T-helper 2 cell treated with Interferon-gamma antibody and Interleukin-4, amounts not matched to agents 5 μg/mL and 100 μg/mL, for 36 hours (primary cell): Measurements from ENCODE around the gene HOXB8.

ENCODE experiments used
- DNase-seq: peaks from one replicate; pipeline ENCODE4 v3.0.0; 2021; ENCODE audit warnings: low spot score
- H3K27ac Mint-ChIP-seq: one replicate; pipeline ENCODE4 v1.8.0; 2021; ENCODE audit warnings: mild to moderate bottlenecking, mixed read lengths
- H3K27me3 Mint-ChIP-seq: one replicate; pipeline ENCODE4 v1.8.0; 2021; ENCODE audit warnings: low read depth, mixed read lengths
- H3K36me3 Mint-ChIP-seq: one replicate; pipeline ENCODE4 v1.8.0; 2021; ENCODE audit warnings: low read depth, mixed read lengths
- H3K4me1 Mint-ChIP-seq: one replicate; pipeline ENCODE4 v1.8.0; 2021; ENCODE audit warnings: low read depth, mixed read lengths
- H3K4me3 Mint-ChIP-seq: one replicate; pipeline ENCODE4 v1.8.0; 2022; ENCODE audit warnings: mild to moderate bottlenecking, moderate library complexity, mixed read lengths
- H3K9me3 Mint-ChIP-seq: one replicate; pipeline ENCODE4 v1.8.0; 2021; ENCODE audit warnings: mixed read lengths

HOXB8 gene

DNA sequence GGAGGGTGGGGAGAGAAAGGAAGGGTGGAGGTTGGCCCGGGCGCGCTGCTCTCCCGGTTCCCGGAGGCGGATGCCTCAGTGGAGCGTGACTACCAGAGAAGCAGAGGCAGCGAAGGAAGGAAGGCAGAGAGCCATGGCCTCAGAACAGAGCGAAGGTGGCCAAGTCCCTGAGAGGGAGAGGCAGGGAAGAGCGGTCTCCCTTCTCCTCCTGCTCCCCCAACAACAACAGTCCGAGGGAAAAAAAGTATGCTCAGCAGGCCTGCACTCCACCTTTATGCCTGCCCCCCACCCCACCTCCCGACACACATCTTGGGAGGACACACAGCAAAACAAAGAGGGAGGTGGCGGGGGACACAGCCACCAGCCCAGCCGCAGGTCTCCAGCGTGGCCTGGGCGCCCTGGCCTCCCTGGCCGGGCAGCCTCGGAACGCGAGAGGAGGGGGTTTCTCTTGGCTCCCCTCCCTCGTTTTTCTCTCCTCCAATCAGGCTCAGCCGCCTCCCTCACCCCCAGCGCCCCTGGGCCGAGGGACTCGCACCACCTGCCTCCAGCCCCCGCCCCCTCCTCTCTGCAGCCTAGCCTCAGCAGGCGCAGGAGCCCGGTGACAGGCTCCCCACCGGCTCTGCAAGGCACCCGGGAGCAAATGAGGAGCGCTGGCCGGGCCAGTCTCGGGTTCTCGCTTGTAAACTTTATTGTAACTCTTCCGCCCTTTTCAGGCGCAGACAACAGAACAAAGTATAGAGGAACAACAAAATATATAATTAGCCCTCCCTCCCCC is 3.2 kb downstream of the HOXB8 start:
- Mint-ChIP-seq H3K27ac (peak overlapping the region; percentile 57), H3K4me1 (peaks cover 22% of the 10 kb centered on the region), H3K27me3 (peaks cover 84% of the 10 kb centered on the region), H3K36me3 (peaks cover 3% of the 10 kb centered on the region), H3K9me3 (no peaks in the 10 kb centered on the region), H3K4me3 (peak overlapping the region; percentile 90)
- no peak for DNase-seq

DNA sequence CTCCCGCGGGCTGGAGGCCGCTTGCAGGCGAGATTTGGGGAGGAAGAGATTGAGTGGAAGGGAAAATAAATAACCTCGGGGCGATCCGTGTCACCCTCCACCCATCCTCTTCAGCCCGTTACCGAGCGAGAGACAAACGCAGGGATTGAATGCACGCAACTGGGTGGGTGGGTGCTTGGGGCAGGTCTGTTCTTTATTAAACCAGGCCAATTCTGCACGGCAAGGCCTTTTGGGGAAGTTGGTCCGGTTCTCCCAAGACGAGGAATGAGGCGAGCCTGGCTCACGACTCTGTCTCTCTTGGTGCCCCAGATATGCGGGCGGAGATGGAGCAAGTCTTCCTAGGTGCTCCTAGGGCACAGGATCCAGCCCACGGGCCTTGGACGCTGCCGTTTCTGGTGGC is 3.9 kb downstream of the HOXB8 start:
- Mint-ChIP-seq H3K4me1 (peaks cover 22% of the 10 kb centered on the region), H3K4me3 (peak overlapping the region; percentile 90), H3K27ac (peak overlapping the region; percentile 13), H3K36me3 (peaks cover 3% of the 10 kb centered on the region), H3K9me3 (no peaks in the 10 kb centered on the region), H3K27me3 (peaks cover 83% of the 10 kb centered on the region)
- no peak for DNase-seq

DNA sequence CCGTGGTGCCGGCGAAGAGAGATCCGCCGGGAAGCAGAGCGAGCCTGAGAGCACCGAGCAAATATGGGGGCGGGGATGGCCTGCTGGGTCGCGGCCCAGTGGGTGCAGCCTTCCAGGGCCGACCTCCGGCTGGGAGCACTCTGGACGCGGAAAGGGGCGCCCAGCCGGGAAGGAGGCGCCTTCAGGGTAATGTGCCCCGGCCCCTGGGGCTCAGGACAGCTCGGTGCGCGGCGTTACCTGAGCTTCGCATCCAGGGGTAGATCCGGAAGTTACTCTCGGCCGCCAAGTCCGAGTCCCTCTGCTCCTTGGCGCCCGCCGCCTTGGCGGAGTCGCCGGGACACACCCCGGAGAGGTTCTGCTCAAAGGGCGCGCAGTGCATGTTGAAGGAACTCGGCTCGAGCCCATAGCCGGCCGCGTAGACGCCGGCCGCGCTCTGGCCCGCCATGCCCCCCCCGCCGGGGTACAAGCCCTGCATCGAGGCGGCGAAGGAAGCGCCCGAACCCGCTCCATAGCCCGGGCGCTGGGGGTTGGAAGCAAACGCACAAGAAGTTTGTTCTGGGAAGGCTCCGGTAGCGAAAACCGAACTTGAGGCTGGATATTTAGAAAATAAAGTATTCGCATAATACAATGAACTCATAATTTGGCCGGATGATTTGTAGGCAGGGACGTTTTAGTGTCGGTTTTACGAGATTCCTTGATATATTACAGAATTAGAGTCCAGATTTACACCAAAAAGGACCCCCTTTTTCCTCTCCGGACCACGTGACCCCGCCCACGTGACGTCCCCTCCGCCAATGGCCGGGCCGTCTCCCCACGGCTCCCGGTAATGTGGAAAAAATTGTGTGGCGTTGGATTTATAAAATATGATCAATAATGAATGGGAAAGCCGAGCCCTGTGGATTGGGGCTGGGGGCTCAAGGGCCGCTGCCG is 4.5 kb downstream of the HOXB8 start, which contains the start of gene HOXB7:
TSS of gene HOXB7 (minus strand) at position 736 of the 930 bp plus-strand sequence. CDS start at position 637, 99 bp downstream.
- peak within 1 kb of the TSS; percentile 57 for H3K27ac Mint-ChIP-seq
- no peaks in the 10 kb centered on the region for H3K9me3 Mint-ChIP-seq
- peak within 1 kb of the TSS; percentile 90 for H3K4me3 Mint-ChIP-seq
- H3K4me1 Mint-ChIP-seq = peaks cover 22% of the 10 kb centered on the region
- peak; percentile 54 for DNase-seq
- peaks cover 1% of the 10 kb centered on the region for H3K36me3 Mint-ChIP-seq
- H3K27me3 Mint-ChIP-seq = peaks cover 80% of the 10 kb centered on the region

GRCh38 chr17:48609759-48610281 is 5.3 kb downstream of the HOXB8 start:
- DNase-seq = no peak
- Mint-ChIP-seq H3K9me3 (no peaks in the 10 kb centered on the region), H3K4me3 (peak overlapping the region; percentile 90), H3K27ac (no peak overlapping the region), H3K4me1 (peaks cover 20% of the 10 kb centered on the region), H3K27me3 (peaks cover 78% of the 10 kb centered on the region), H3K36me3 (peaks cover 1% of the 10 kb centered on the region)

DNA sequence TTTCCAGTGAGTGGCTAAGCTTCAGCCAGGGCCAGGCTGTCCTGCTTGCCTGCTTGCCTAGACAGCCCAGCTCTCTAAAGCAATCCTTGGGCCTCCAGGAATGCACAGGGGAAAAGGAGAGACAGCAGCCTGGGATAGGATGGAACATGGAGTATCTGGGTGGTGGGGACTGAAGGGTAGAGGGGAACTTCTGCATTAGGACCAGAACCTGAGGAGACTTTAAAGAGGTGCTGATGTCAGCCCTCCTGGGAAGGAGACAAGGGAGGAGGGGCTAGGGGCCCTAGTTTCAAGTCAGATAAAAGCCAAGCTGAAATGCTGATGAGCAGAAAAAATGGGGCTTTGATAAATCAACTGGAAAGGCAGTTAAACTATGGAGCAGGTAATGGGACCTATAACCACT is 6.1 kb downstream of the HOXB8 start:
- H3K4me3 Mint-ChIP-seq = peak overlapping the region; percentile 3
- DNase-seq = no peak
- H3K9me3 Mint-ChIP-seq = no peaks in the 10 kb centered on the region
- H3K27ac Mint-ChIP-seq = no peak overlapping the region
- H3K36me3 Mint-ChIP-seq = peaks cover 1% of the 10 kb centered on the region
- H3K27me3 Mint-ChIP-seq = peaks cover 79% of the 10 kb centered on the region
- peaks cover 20% of the 10 kb centered on the region for H3K4me1 Mint-ChIP-seq

DNA sequence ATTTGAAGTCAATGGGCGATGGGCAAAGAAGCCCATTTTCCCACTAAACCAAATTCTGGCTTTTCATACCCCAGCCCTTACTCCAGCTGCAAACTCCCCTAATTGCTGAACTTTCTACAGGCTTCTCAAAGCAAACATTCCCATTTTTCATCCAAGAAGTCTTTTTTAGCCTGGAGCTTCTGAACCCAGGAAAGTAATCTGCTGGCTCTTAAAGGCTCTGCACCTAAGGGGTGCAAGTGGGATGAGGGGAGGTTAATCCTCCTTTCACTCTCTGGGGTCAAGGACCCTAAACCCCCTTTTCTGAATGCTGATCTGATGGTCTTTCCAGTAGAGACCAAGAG is 6.6 kb downstream of the HOXB8 start:
- DNase-seq = no peak
- H3K27me3 Mint-ChIP-seq = peaks cover 79% of the 10 kb centered on the region
- no peaks in the 10 kb centered on the region for H3K9me3 Mint-ChIP-seq
- peaks cover 22% of the 10 kb centered on the region for H3K4me1 Mint-ChIP-seq
- H3K4me3 Mint-ChIP-seq = no peak overlapping the region
- peaks cover 1% of the 10 kb centered on the region for H3K36me3 Mint-ChIP-seq
- no peak overlapping the region for H3K27ac Mint-ChIP-seq

GRCh38 chr17:48606892-48607614 is 8.0 kb downstream of the HOXB8 start:
- Mint-ChIP-seq H3K27me3 (peaks cover 80% of the 10 kb centered on the region), H3K4me1 (peaks cover 17% of the 10 kb centered on the region), H3K4me3 (no peak overlapping the region), H3K27ac (no peak overlapping the region), H3K36me3 (peaks cover 1% of the 10 kb centered on the region), H3K9me3 (no peaks in the 10 kb centered on the region)
- DNase-seq = no peak

DNA sequence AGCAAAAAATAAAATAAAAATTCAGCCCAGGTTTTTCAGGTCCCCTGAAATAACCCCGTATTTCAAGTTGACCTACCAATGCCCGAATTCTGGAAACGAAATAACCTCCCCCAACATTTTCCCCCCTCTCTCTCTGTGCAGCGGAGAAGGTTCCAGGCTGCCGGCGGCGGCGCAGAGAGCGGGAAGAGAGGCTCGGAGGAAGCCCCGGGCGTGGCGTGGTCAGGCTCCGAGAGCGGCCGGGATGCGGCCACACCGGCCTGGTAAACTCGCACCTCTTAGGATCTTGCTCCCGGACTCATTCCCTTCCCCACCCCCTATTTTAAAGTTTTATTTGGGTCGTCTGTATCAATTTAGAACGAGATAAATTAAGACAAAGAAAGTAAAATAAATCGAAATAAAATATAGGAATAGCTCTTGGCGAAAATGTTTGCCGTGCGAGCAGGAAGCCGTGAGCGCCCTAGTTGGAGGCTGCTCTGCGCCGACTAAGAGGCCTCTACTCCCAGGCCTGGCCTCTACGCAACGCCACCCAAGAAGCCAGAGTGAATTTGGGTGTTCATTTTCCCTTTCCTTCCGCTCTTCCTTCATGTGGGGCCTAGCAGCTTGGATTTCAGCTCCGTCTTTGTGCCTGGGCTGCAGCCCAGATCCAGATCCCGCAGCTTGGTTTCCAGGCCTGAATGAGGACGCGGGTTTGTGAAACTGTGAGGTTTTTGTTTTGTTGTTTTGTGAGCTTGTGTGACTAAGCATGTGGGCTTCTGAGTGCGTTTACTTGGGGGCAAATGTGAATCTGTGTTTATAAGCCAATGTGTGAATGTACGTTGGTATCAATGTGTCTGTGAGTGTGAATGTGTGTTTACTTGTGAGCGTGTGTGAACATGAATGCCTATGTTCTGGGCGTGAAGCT is 8.9 kb downstream of the HOXB8 start:
- H3K4me1 Mint-ChIP-seq = peaks cover 16% of the 10 kb centered on the region

DNA sequence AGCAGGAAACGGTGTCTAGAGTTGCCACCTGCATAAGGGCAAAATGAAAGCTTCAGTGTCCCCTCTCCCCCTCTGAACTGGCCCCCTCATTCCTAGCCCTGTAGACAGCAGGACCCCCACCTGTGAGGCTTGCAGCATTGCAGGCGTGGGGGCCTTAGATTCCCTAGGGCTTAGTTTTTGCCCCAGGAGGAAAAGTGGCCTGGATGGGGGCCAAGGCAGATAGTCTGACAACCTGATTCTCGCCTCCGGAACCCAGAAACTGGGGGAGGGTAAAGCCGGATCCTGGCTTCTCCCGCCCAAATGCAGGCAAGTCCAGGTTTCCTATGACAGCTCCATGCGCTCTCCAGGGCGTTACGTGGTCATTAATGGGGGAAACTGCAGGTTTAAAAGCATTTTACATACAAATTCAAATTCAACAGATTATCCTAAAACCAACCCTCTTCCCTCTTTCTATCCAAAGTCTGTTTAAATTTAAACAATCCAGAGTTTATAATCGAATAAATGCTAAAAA is 9.6 kb downstream of the HOXB8 start:
- peaks cover 10% of the 10 kb centered on the region for H3K4me1 Mint-ChIP-seq
- peaks cover 83% of the 10 kb centered on the region for H3K27me3 Mint-ChIP-seq
- DNase-seq = no peak
- no peaks in the 10 kb centered on the region for H3K9me3 Mint-ChIP-seq
- H3K36me3 Mint-ChIP-seq = no peaks in the 10 kb centered on the region
- H3K27ac Mint-ChIP-seq = no peak overlapping the region
- H3K4me3 Mint-ChIP-seq = no peak overlapping the region

More for the DNA sequence above, 8.9 kb downstream of the HOXB8 start:
- no peak for DNase-seq
- Mint-ChIP-seq H3K9me3 (no peaks in the 10 kb centered on the region), H3K36me3 (peaks cover 1% of the 10 kb centered on the region), H3K27me3 (peaks cover 82% of the 10 kb centered on the region), H3K27ac (no peak overlapping the region), H3K4me3 (no peak overlapping the region)

DNA sequence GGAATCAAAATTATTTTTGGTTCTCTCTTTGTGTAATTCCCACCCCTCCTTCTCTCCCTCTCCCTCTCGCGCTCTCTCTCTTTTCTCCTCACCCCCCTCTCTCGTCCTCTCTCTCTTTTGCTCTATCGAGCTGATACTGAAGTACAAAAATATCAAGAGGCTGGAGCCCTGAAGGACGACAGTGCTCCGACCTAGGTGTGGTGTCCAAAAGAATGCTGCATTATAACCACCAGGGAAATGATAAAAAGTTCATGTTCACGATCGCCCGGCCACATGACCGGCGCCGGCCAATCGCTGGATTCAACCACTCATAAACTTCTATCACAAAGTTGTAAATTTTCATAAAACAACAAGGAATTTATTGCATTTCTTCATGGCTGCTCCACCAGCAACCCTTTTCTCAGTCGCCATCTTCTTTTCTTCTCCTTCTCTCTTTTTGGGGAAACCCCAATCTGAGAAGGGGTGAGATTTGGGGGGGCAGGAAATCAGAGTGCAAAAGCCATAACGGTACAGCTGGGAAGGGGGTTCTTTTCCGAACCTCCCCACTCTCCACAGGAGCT is 10.2 kb downstream of the HOXB8 start, which contains the start of gene HOXB6:
TSS of gene HOXB6 (minus strand) at position 217 of the 560 bp plus-strand sequence. CDS start 6,836 bp downstream, outside the sequence.
- H3K4me1 Mint-ChIP-seq = peaks cover 10% of the 10 kb centered on the region
- H3K27ac Mint-ChIP-seq = no peak within 1 kb of the TSS
- H3K9me3 Mint-ChIP-seq = no peaks in the 10 kb centered on the region
- peaks cover 88% of the 10 kb centered on the region for H3K27me3 Mint-ChIP-seq
- no peaks in the 10 kb centered on the region for H3K36me3 Mint-ChIP-seq
- H3K4me3 Mint-ChIP-seq = no peak within 1 kb of the TSS
- DNase-seq = no peak

DNA sequence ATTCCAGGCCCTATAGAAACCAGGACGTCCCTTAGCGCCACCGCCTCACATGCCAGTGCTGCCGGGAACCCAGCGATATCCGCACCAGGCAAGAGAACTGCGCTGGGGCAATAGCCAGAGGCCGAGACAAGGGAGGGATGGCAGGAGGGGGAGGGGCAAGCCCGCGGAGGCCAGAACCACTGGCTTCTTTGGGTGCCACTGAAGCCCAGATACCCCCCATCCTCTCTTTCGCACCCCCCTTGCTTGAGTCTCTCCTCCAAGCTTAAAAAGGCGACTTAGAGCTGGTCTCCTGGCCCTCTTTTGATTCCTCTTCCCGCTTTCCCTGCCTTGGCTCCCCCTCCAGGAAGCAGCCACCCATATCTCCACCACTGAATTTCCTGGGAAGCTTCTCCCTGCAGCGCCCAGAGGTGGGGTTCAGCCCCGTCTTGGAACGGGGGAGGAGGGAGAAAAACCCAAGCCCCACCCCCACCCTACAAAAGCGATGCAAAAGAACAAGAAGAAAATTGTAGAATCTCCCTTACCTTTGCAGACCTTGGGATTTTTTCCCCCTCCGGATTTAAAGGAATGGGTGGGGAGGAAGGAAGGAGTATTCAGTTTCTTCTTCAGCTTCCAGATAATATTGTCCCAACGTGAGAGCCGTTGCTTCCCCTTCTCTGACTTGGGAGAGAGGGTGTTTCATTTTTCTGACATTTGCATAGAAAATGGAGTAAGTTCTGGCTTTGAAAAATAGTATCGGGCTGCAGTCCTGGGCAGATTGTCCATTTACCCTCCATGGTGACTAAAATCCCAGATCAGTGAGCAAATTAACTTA is 10.9 kb downstream of the HOXB8 start:
- peaks cover 10% of the 10 kb centered on the region for H3K4me1 Mint-ChIP-seq
- H3K27ac Mint-ChIP-seq = no peak overlapping the region
- no peaks in the 10 kb centered on the region for H3K36me3 Mint-ChIP-seq
- no peak overlapping the region for H3K4me3 Mint-ChIP-seq
- no peak for DNase-seq
- peaks cover 88% of the 10 kb centered on the region for H3K27me3 Mint-ChIP-seq
- no peaks in the 10 kb centered on the region for H3K9me3 Mint-ChIP-seq
